Right lobe of liver (tissue), 6 donors: ENCODE data around the gene ZNF175. TPM values are rescaled to one million over a fixed set of nuclear protein-coding genes. Genes with fewer than 3 reads are reported as not detected.
A peak's percentile ranks its signal among the peaks of the same experiment; 100 is the strongest.

Experiments used
- ATAC-seq, 4 donors: fragments of 200-7000 bp; cut with Tn5 transposase; one replicate each; pipeline ENCODE4 v1.9.1; 2020; ENCODE audit warnings: mild to moderate bottlenecking in 4 of 4, moderate library complexity in 4 of 4
- DNase-seq, 3 donors: peaks; one replicate each; pipeline ENCODE4 v3.0.0-alpha.2; 2020
- H3K27ac ChIP-seq, 3 donors: fragments of 200-600 bp; one replicate each; pipeline ENCODE4 v1.8.0; 2022
- H3K27me3 ChIP-seq, 2 donors: fragments of 200-600 bp; one replicate each; pipeline ENCODE4 v1.8.0; 2022
- H3K36me3 ChIP-seq, 4 donors: fragments of 200-600 bp; sonication (generic) in 1 of 4; one replicate each; pipeline versions ENCODE4 v1.5.1 to v1.8.0; 2017 to 2022; ENCODE audit warnings: control low read depth in 1 of 4
- H3K4me1 ChIP-seq, 4 donors: fragments of 200-600 bp; sonication (generic) in 1 of 4; one replicate each; pipeline versions ENCODE4 v1.5.1 to v1.8.0; 2017 to 2022; ENCODE audit warnings: control low read depth in 1 of 4
- H3K4me3 ChIP-seq, 3 donors: fragments of 200-600 bp; one replicate each; pipeline ENCODE4 v1.8.0; 2022
- H3K9me3 ChIP-seq, 4 donors: fragments of 200-600 bp; sonication (generic) in 1 of 4; one replicate each; pipeline versions ENCODE4 v1.5.1 to v1.8.0; 2017 to 2022; ENCODE audit warnings: control low read depth in 1 of 4
- POLR2A ChIP-seq: fragments of 450-650 bp; IDR thresholded peaks from one replicate; pipeline ENCODE4 v1.6.1; 2017; ENCODE audit warnings: antibody characterized with exemption, mild to moderate bottlenecking
- WGBS: methylation state at CpG from one replicate; pipeline ENCODE4 v1.1.6; 2018; ENCODE audit warnings: low coverage, low lambda C conversion rate; ENCODE audit not compliant: insufficient coverage; ENCODE audit errors: missing lambda C conversion rate; 5-methylcytosine and 5-hydroxymethylcytosine counted together
- intact Hi-C, 2 donors: fragments of 100-400 bp; cut with DNase I; formaldehyde crosslinking; loops; one replicate each; pipeline versions ENCODE4 v1.11.2 to v1.14.1; 2022
- total RNA-seq, 6 experiments: library from RNA; depleted of rRNA in 2 of 6; stranded (reverse); fragments of >200 nt in 2 of 6; fragmentation: NEBNext Ultra II Directional in 3 of 6; extraction: Animal tissue kit (Norgen Biotek cat#: 25700) in 3 of 6; gene quantifications; one replicate each; pipeline versions ENCODE4 v1.1.0 to v1.2.4, GENCODE V29; 2016 to 2023
- TF ChIP-seq, protein P1 (sequence below), 4 donors: fragments of 200-600 bp in 3 of 4; fragments of 450-650 bp in 1 of 4; IDR thresholded peaks; one replicate each; pipeline versions ENCODE4 v1.5.1 to v1.8.0; 2016 to 2022; ENCODE audit warnings: antibody characterized with exemption in 4 of 4, mild to moderate bottlenecking in 2 of 4
- donor health status: DM: no; HTN: yes; CAD: no.
- donor health status: DM: no; HTN: no; CAD: no.
- donor health status: DM: no; HTN: no; CAD: no.
- donor health status: DM: no; HTN: yes; CAD: no.
- donor health status: DM: no; HTN: yes; CAD: no.

Gene ZNF175
- total RNA-seq, 6 experiments from 2014 or later, result 1.2 to 5.2 (median 4.4) TPM

DNA sequence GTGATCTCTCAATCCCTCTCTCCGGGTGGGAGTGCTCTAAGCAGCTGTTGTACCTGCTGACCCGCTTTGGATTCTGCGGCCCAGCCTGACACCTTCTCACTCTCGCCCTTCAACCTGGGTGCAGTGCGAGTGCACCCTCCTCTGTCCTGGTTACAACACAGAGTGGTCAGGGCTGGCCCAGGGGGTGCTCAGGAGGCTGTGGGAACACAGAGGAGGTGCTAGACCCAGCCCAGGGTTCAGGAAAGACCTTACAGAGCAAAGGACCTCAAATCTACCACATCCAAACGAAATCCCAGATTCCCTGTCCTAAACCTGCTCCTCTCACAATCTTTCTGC, 23.7 kb downstream of the ZNF175 start:
- H3K4me3 ChIP-seq, result peak overlapping the region; percentile 30 to 62 (median 60)
- DNase-seq (no peak), ATAC-seq (peak in 2 of 4 donors; percentile 2 to 3)
- no peak overlapping the region for H3K27ac ChIP-seq
- TF ChIP-seq POLR2A, result no peak
- TF ChIP-seq, protein P1, sequence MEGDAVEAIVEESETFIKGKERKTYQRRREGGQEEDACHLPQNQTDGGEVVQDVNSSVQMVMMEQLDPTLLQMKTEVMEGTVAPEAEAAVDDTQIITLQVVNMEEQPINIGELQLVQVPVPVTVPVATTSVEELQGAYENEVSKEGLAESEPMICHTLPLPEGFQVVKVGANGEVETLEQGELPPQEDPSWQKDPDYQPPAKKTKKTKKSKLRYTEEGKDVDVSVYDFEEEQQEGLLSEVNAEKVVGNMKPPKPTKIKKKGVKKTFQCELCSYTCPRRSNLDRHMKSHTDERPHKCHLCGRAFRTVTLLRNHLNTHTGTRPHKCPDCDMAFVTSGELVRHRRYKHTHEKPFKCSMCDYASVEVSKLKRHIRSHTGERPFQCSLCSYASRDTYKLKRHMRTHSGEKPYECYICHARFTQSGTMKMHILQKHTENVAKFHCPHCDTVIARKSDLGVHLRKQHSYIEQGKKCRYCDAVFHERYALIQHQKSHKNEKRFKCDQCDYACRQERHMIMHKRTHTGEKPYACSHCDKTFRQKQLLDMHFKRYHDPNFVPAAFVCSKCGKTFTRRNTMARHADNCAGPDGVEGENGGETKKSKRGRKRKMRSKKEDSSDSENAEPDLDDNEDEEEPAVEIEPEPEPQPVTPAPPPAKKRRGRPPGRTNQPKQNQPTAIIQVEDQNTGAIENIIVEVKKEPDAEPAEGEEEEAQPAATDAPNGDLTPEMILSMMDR (IDR thresholded peaks at IDR 0.05), result no peak
- WGBS, result 21% methylated on average over 3 of the region's 6 CpGs
- H3K27me3 ChIP-seq, result no peaks in the 10 kb centered on the region
- H3K9me3 ChIP-seq, result no peaks in the 10 kb centered on the region
- peaks cover 0 to 12% (median 3%) of the 10 kb centered on the region in 4 donors for H3K4me1 ChIP-seq
- intact Hi-C loops, result loop anchor here (5.0 to 10.0 kb wide), 2 partner anchors 480 to 487 kb away; partner anchors contain the start of gene CTU1 (in 1 of the 2)
- H3K36me3 ChIP-seq, result no peaks in the 10 kb centered on the region

GRCh38 chr19:51595190-51596175, 24.4 kb downstream of the ZNF175 start:
- H3K4me3 ChIP-seq, result peak overlapping the region in 1 of 3 donors; percentile 62
- 81% methylated on average over 7 of the region's 8 CpGs for WGBS
- no peak for ATAC-seq

DNA sequence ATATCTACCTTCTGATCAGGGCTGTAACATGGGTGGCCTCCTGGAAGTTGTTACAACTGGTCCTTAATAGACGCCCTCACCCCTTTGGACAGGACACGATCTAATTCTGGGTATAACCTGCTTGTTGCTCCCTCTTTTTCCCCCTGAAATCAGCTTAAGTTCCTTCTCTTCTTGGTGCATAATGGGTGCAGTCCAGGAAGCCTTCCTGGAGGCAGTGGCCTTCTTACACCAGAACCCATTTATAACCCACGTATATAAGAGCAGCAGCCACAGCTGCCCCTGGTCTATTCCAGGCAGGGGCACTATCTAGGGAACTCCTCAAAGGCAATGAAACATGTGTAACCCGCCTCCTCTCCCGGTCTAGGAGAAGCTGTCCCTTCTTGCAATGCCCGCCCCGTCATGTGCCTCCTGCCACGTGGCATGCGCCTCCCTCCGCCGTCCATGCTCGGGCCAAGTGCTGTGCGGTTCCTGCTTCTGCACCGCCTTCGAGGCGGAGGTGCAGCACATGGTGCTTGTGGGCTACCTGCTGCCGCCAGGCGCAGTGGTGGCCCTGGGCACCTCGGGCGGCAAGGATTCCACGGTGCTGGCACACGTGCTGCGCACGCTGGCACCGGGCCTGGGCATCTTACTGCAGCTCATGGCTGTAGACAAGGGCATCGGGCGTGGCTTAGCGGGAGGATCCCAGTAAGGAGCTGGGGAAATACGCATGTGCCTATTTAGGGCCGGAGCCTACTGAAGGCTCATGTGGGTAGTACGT, 27.3 kb downstream of the ZNF175 start:
- 94% methylated on average over 8 of the region's 31 CpGs for WGBS
- intact Hi-C loops, result loop anchor here in 1 of 2 donors (10.0 kb wide), 1 partner anchor 484 kb away; no protein-coding TSS in a partner anchor
- Histone ChIP-seq H3K27ac (no peak overlapping the region), H3K4me3 (no peak overlapping the region), H3K27me3 (no peaks in the 10 kb centered on the region), H3K36me3 (no peaks in the 10 kb centered on the region), H3K9me3 (no peaks in the 10 kb centered on the region), H3K4me1 (peaks cover 0 to 11% (median 2%) of the 10 kb centered on the region in 4 donors)
- ATAC-seq, result no peak
- TF ChIP-seq, protein P1 (IDR thresholded peaks at IDR 0.05), result no peak
- no peak for TF ChIP-seq POLR2A
- no peak for DNase-seq

More at GRCh38 chr19:51595190-51596175, 24.4 kb downstream of the ZNF175 start:
- TF ChIP-seq, protein P1 (IDR thresholded peaks at IDR 0.05), result no peak
- TF ChIP-seq POLR2A, result no peak
- no peaks in the 10 kb centered on the region for H3K27me3 ChIP-seq
- no peak overlapping the region for H3K27ac ChIP-seq
- intact Hi-C loops, result loop anchor here in 1 of 2 donors (10.0 kb wide), 1 partner anchor 481 kb away; no protein-coding TSS in a partner anchor
- no peaks in the 10 kb centered on the region for H3K9me3 ChIP-seq
- no peak for DNase-seq
- H3K4me1 ChIP-seq, result peaks cover 0 to 12% (median 3%) of the 10 kb centered on the region in 4 donors
- no peaks in the 10 kb centered on the region for H3K36me3 ChIP-seq

GRCh38 chr19:51599084-51599483, 28.0 kb downstream of the ZNF175 start:
- Histone ChIP-seq H3K36me3 (no peaks in the 10 kb centered on the region), H3K27me3 (no peaks in the 10 kb centered on the region), H3K27ac (no peak overlapping the region), H3K4me3 (no peak overlapping the region), H3K9me3 (no peaks in the 10 kb centered on the region), H3K4me1 (peaks cover 0 to 7% (median 0%) of the 10 kb centered on the region in 4 donors)
- ATAC-seq (no peak), DNase-seq (no peak)
- 99% methylated on average over 9 of the region's 10 CpGs for WGBS
- TF ChIP-seq, protein P1 (IDR thresholded peaks at IDR 0.05), result no peak
- no peak for TF ChIP-seq POLR2A
- intact Hi-C loops, result loop anchor here in 1 of 2 donors (10.0 kb wide), 1 partner anchor 484 kb away; no protein-coding TSS in a partner anchor
